Adipose tissue (tissue), 3 donors: Measurements from ENCODE around the gene PIGR. TPM values are rescaled to one million over a fixed set of nuclear protein-coding genes. Genes with fewer than 3 reads are reported as not detected.

Experiments
- H3K27ac ChIP-seq: one replicate; pipeline ENCODE4 v1.5.1; 2013; ENCODE audit warnings: low read depth, low read length
- WGBS, 3 donors: extraction: QIAGEN DNeasy Blood & Tissue Kit; methylation state at CpG; one replicate each; pipeline ENCODE4 v1.1.7; 2013; 5-methylcytosine and 5-hydroxymethylcytosine counted together
- polyA plus RNA-seq, 3 donors: library from polyadenylated mRNA; stranded (reverse); fragments of 200-250 nt; gene quantifications; one replicate each; pipeline ENCODE4 v1.2.3, GENCODE V29; 2013
- donor health status: healthy with polysubstance abuse.
- donor health status: Bipolar disorder and iron deficiency.
- donor health status: healthy.

The PIGR gene
- polyA plus RNA-seq, 3 donors = 1.5 to 3.9 (median 3.5) TPM

GRCh38 chr1:206918076-206918475 lies 28.2 kb downstream of the PIGR start:
- no peak overlapping the region for H3K27ac ChIP-seq
- 69 to 81% (median 73%) methylated on average over 3 of the region's 3 CpGs for WGBS, 3 donors

GRCh38 chr1:206916000-206916709 lies 30.1 kb downstream of the PIGR start:
- no peak overlapping the region for H3K27ac ChIP-seq
- WGBS, 3 donors = 74 to 78% (median 75%) methylated on average over 8 of the region's 8 CpGs

GRCh38 chr1:206915030-206915735 lies 31.1 kb downstream of the PIGR start:
- H3K27ac ChIP-seq = no peak overlapping the region
- 78 to 85% (median 82%) methylated on average over 15 of the region's 15 CpGs for WGBS, 3 donors

GRCh38 chr1:206913766-206914537 lies 32.3 kb downstream of the PIGR start:
- H3K27ac ChIP-seq = no peak overlapping the region
- 73 to 79% (median 77%) methylated on average over 12 of the region's 12 CpGs for WGBS, 3 donors

GRCh38 chr1:206912445-206913095 lies 33.7 kb downstream of the PIGR start:
- H3K27ac ChIP-seq = no peak overlapping the region
- 23 to 28% (median 27%) methylated on average over 7 of the region's 7 CpGs for WGBS, 3 donors

GRCh38 chr1:206911064-206911663 lies 35.1 kb downstream of the PIGR start:
- WGBS, 3 donors = 0 to 2% (median 0%) methylated on average over 1 of the region's 1 CpG

GRCh38 chr1:206909883-206910318 lies 36.4 kb downstream of the PIGR start:
- WGBS, 3 donors = 27 to 44% (median 32%) methylated on average over 11 to 14 of the region's 14 CpGs
- H3K27ac ChIP-seq = no peak overlapping the region

More at GRCh38 chr1:206911064-206911663, 35.1 kb downstream of the PIGR start:
- H3K27ac ChIP-seq = no peak overlapping the region

- no peak overlapping the region for H3K27ac ChIP-seq
- 2 to 3% (median 2%) methylated on average over 64 to 69 of the region's 69 CpGs for WGBS, 3 donors
Measured at GRCh38 chr1:206909161-206909882, 36.9 kb downstream of the PIGR start.

GRCh38 chr1:206908038-206908437 lies 38.2 kb downstream of the PIGR start:
- H3K27ac ChIP-seq = no peak overlapping the region
- WGBS, 3 donors = 90 to 96% (median 94%) methylated on average over 10 of the region's 10 CpGs

- WGBS, 3 donors = 80 to 87% (median 84%) methylated on average over 23 of the region's 23 CpGs
- H3K27ac ChIP-seq = no peak overlapping the region
Measured at GRCh38 chr1:206907304-206907991, 38.8 kb downstream of the PIGR start.

GRCh38 chr1:206905295-206906164 lies 40.7 kb downstream of the PIGR start:
- no peak overlapping the region for H3K27ac ChIP-seq
- WGBS, 3 donors = 70 to 81% (median 72%) methylated on average over 4 of the region's 4 CpGs

GRCh38 chr1:206904423-206905142 lies 41.7 kb downstream of the PIGR start:
- no peak overlapping the region for H3K27ac ChIP-seq
- WGBS, 3 donors = 83 to 90% (median 90%) methylated on average over 10 of the region's 10 CpGs

- WGBS, 3 donors = 76 to 87% (median 85%) methylated on average over 2 of the region's 2 CpGs
- H3K27ac ChIP-seq = no peak overlapping the region
Measured at GRCh38 chr1:206903687-206904086, 42.6 kb downstream of the PIGR start.

GRCh38 chr1:206902702-206903101 lies 43.6 kb downstream of the PIGR start:
- WGBS, 3 donors = 61 to 88% (median 72%) methylated on average over 1 of the region's 1 CpG

GRCh38 chr1:206901944-206902343 lies 44.3 kb downstream of the PIGR start:
- no peak overlapping the region for H3K27ac ChIP-seq
- WGBS, 3 donors = 86 to 91% (median 90%) methylated on average over 6 of the region's 6 CpGs

More at GRCh38 chr1:206902702-206903101, 43.6 kb downstream of the PIGR start:
- no peak overlapping the region for H3K27ac ChIP-seq
